Esophagus (tissue), 2 donors: ENCODE measurements around the gene ALKAL2. TPM values are rescaled to one million over a fixed set of nuclear protein-coding genes. Genes with fewer than 3 reads are reported as not detected.

Experiments
- H3K27ac ChIP-seq, 2 donors: one replicate each; pipeline ENCODE4 v1.5.1; 2013; ENCODE audit warnings: low read depth in 2 of 2, mild to moderate bottlenecking in 2 of 2, inconsistent platforms in 1 of 2, low read length in 1 of 2, moderate library complexity in 1 of 2
- H3K27me3 ChIP-seq, 2 donors: one replicate each; pipeline ENCODE4 v1.6.1; 2013; ENCODE audit warnings: low read length in 2 of 2, control low read depth in 1 of 2, mild to moderate bottlenecking in 1 of 2; ENCODE audit not compliant: insufficient read depth in 2 of 2, control insufficient read depth in 1 of 2
- H3K36me3 ChIP-seq, 2 donors: one replicate each; pipeline ENCODE4 v1.6.1; 2013; ENCODE audit warnings: low read length in 1 of 2; ENCODE audit not compliant: control insufficient read depth in 2 of 2, insufficient read depth in 2 of 2
- H3K4me1 ChIP-seq, 2 donors: one replicate each; pipeline ENCODE4 v1.6.1; 2013; ENCODE audit warnings: low read length in 1 of 2; ENCODE audit not compliant: control insufficient read depth in 2 of 2, insufficient read depth in 2 of 2
- H3K4me3 ChIP-seq, 2 donors: one replicate each; pipeline ENCODE4 v1.5.1; 2013; ENCODE audit warnings: low read length in 2 of 2, mild to moderate bottlenecking in 2 of 2, low read depth in 1 of 2, moderate library complexity in 1 of 2
- H3K9me3 ChIP-seq, 2 donors: one replicate each; pipeline ENCODE4 v1.6.1; 2013; ENCODE audit warnings: mild to moderate bottlenecking in 2 of 2, low read depth in 1 of 2, low read length in 1 of 2, moderate library complexity in 1 of 2; ENCODE audit not compliant: control insufficient read depth in 2 of 2, insufficient read depth in 1 of 2
- WGBS, 2 donors: extraction: QIAGEN DNeasy Blood & Tissue Kit; methylation state at CpG; one replicate each; pipeline ENCODE4 v1.1.7; 2013; 5-methylcytosine and 5-hydroxymethylcytosine counted together
- polyA plus RNA-seq, 2 donors: library from polyadenylated mRNA; stranded (reverse); fragments of 200-250 nt; gene quantifications; one replicate each; pipeline ENCODE4 v1.2.3, GENCODE V29; 2013
- donor health status: healthy with polysubstance abuse.
- donor health status: Bipolar disorder and iron deficiency.

Gene ALKAL2
- polyA plus RNA-seq, 2 donors = 0.45 to 1.0 TPM

GRCh38 chr2:254241-254640 lies 33.6 kb downstream of the ALKAL2 start:
- no peak overlapping the region for H3K27ac ChIP-seq
- no peaks in the 10 kb centered on the region for H3K9me3 ChIP-seq
- H3K27me3 ChIP-seq = no peaks in the 10 kb centered on the region
- WGBS, 2 donors = 49 to 68% methylated on average over 7 of the region's 7 CpGs
- H3K4me1 ChIP-seq = no peaks in the 10 kb centered on the region
- H3K4me3 ChIP-seq = no peak overlapping the region
- H3K36me3 ChIP-seq = peaks cover 0 to 11% of the 10 kb centered on the region in 2 donors

GRCh38 chr2:253202-253638 lies 34.7 kb downstream of the ALKAL2 start:
- Histone ChIP-seq H3K9me3 (no peaks in the 10 kb centered on the region), H3K4me3 (no peak overlapping the region), H3K27ac (no peak overlapping the region), H3K27me3 (no peaks in the 10 kb centered on the region), H3K4me1 (no peaks in the 10 kb centered on the region), H3K36me3 (peaks cover 0 to 14% of the 10 kb centered on the region in 2 donors)
- 89 to 94% methylated on average over 8 of the region's 8 CpGs for WGBS, 2 donors

- H3K36me3 ChIP-seq = peaks cover 0 to 14% of the 10 kb centered on the region in 2 donors
- WGBS, 2 donors = 92 to 94% methylated on average over 6 of the region's 6 CpGs
These were observed 35.8 kb downstream of the ALKAL2 start for GRCh38 chr2:252001-252602.

GRCh38 chr2:249538-250042 lies 38.3 kb downstream of the ALKAL2 start:
- no peak overlapping the region for H3K27ac ChIP-seq
- H3K4me1 ChIP-seq = no peaks in the 10 kb centered on the region
- 81 to 87% methylated on average over 15 of the region's 15 CpGs for WGBS, 2 donors
- H3K9me3 ChIP-seq = no peaks in the 10 kb centered on the region
- no peak overlapping the region for H3K4me3 ChIP-seq
- peaks cover 7 to 22% of the 10 kb centered on the region in 2 donors for H3K36me3 ChIP-seq
- H3K27me3 ChIP-seq = no peaks in the 10 kb centered on the region

More at GRCh38 chr2:252001-252602, 35.8 kb downstream of the ALKAL2 start:
- Histone ChIP-seq H3K27ac (no peak overlapping the region), H3K4me1 (no peaks in the 10 kb centered on the region), H3K27me3 (no peaks in the 10 kb centered on the region), H3K9me3 (no peaks in the 10 kb centered on the region), H3K4me3 (no peak overlapping the region)

- no peak overlapping the region for H3K4me3 ChIP-seq
- WGBS, 2 donors = 89 to 93% methylated on average over 2 of the region's 2 CpGs
- no peaks in the 10 kb centered on the region for H3K27me3 ChIP-seq
- H3K4me1 ChIP-seq = no peaks in the 10 kb centered on the region
- H3K27ac ChIP-seq = no peak overlapping the region
- no peaks in the 10 kb centered on the region for H3K9me3 ChIP-seq
- H3K36me3 ChIP-seq = peaks cover 8 to 23% of the 10 kb centered on the region in 2 donors
These were observed 39.2 kb downstream of the ALKAL2 start for GRCh38 chr2:248724-249123.

- H3K27ac ChIP-seq = no peak overlapping the region
- H3K36me3 ChIP-seq = peaks cover 8 to 23% of the 10 kb centered on the region in 2 donors
- H3K9me3 ChIP-seq = no peaks in the 10 kb centered on the region
- H3K4me1 ChIP-seq = no peaks in the 10 kb centered on the region
- H3K4me3 ChIP-seq = no peak overlapping the region
- WGBS, 2 donors = 59% methylated on average over 6 of the region's 6 CpGs
- no peaks in the 10 kb centered on the region for H3K27me3 ChIP-seq
These were observed 41.3 kb downstream of the ALKAL2 start for GRCh38 chr2:246489-247144.

- Histone ChIP-seq H3K4me1 (no peaks in the 10 kb centered on the region), H3K36me3 (peaks cover 8 to 20% of the 10 kb centered on the region in 2 donors), H3K9me3 (no peaks in the 10 kb centered on the region), H3K27ac (no peak overlapping the region), H3K4me3 (no peak overlapping the region), H3K27me3 (no peaks in the 10 kb centered on the region)
- WGBS, 2 donors = 93% methylated on average over 7 of the region's 7 CpGs
These were observed 43.3 kb downstream of the ALKAL2 start for GRCh38 chr2:244547-244946.

- no peaks in the 10 kb centered on the region for H3K4me1 ChIP-seq
- H3K27ac ChIP-seq = no peak overlapping the region
- WGBS, 2 donors = 82 to 84% methylated on average over 5 of the region's 5 CpGs
- H3K27me3 ChIP-seq = no peaks in the 10 kb centered on the region
- no peaks in the 10 kb centered on the region for H3K9me3 ChIP-seq
- no peak overlapping the region for H3K4me3 ChIP-seq
- H3K36me3 ChIP-seq = peaks cover 0 to 8% of the 10 kb centered on the region in 2 donors
These were observed 49.0 kb downstream of the ALKAL2 start for GRCh38 chr2:238869-239268.

GRCh38 chr2:238431-238830 lies 49.5 kb downstream of the ALKAL2 start:
- no peaks in the 10 kb centered on the region for H3K4me1 ChIP-seq
- 57 to 62% methylated on average over 3 of the region's 3 CpGs for WGBS, 2 donors
- H3K4me3 ChIP-seq = no peak overlapping the region
- peaks cover 0 to 6% of the 10 kb centered on the region in 2 donors for H3K36me3 ChIP-seq
- no peaks in the 10 kb centered on the region for H3K27me3 ChIP-seq
- no peaks in the 10 kb centered on the region for H3K9me3 ChIP-seq
- no peak overlapping the region for H3K27ac ChIP-seq
